Trophoblast cell (in vitro differentiated cells and primary cell): ENCODE measurements around the gene ARMC9.
A peak's percentile ranks its signal among the peaks of the same experiment; 100 is the strongest.

Experiments
- DNase-seq, 2 donors: peaks; one replicate each; pipeline ENCODE4 v3.0.0-alpha.2; 2016
- H2AFZ ChIP-seq: 2 replicates; pipeline ENCODE4 v1.6.1; 2013; ENCODE audit warnings: low read length, moderate library complexity, mild to moderate bottlenecking; ENCODE audit not compliant: insufficient read depth, poor library complexity
- H2AK5ac ChIP-seq: 2 replicates; pipeline ENCODE4 v1.6.1; 2013; ENCODE audit warnings: mild to moderate bottlenecking, low read length
- H2BK120ac ChIP-seq: 2 replicates; pipeline ENCODE4 v1.6.1; 2013; ENCODE audit warnings: low read length, mild to moderate bottlenecking, moderate library complexity; ENCODE audit not compliant: insufficient read depth, poor library complexity
- H2BK12ac ChIP-seq: 2 replicates; pipeline ENCODE4 v1.6.1; 2013; ENCODE audit warnings: mild to moderate bottlenecking, low read length, moderate library complexity
- H2BK5ac ChIP-seq: 2 replicates; pipeline ENCODE4 v1.6.1; 2013; ENCODE audit warnings: low read length, low read depth, moderate library complexity, mild to moderate bottlenecking; ENCODE audit not compliant: poor library complexity
- H3K14ac ChIP-seq: 2 replicates; pipeline ENCODE4 v1.6.1; 2013; ENCODE audit warnings: mild to moderate bottlenecking, low read length
- H3K18ac ChIP-seq: 2 replicates; pipeline ENCODE4 v1.6.1; 2013; ENCODE audit warnings: mild to moderate bottlenecking, low read length
- H3K23ac ChIP-seq: 2 replicates; pipeline ENCODE4 v1.6.1; 2013; ENCODE audit warnings: low read length
- H3K27ac ChIP-seq: 2 replicates; pipeline ENCODE4 v1.5.1; 2013; ENCODE audit warnings: low read depth, mild to moderate bottlenecking, inconsistent platforms, low read length, moderate library complexity
- H3K27me3 ChIP-seq: 2 replicates; pipeline ENCODE4 v1.6.1; 2013; ENCODE audit warnings: inconsistent platforms, mild to moderate bottlenecking, low read length, moderate library complexity; ENCODE audit not compliant: insufficient read depth
- H3K36me3 ChIP-seq, 2 experiments: 1 replicate in 1 of 2; 2 replicates in 1 of 2; pipeline ENCODE4 v1.6.1; 2013; ENCODE audit warnings: low read length in 2 of 2, mild to moderate bottlenecking in 2 of 2, moderate library complexity in 1 of 2; ENCODE audit not compliant: insufficient read depth in 2 of 2, control insufficient read depth in 1 of 2
- H3K4ac ChIP-seq: 2 replicates; pipeline ENCODE4 v1.6.1; 2013; ENCODE audit warnings: low read depth, mild to moderate bottlenecking, low read length, moderate library complexity
- H3K4me1 ChIP-seq, 2 experiments: 1 replicate in 1 of 2; 2 replicates in 1 of 2; pipeline ENCODE4 v1.6.1; 2013; ENCODE audit warnings: low read length in 2 of 2, mild to moderate bottlenecking in 2 of 2, moderate library complexity in 1 of 2; ENCODE audit not compliant: insufficient read depth in 2 of 2, control insufficient read depth in 1 of 2
- H3K4me2 ChIP-seq: 2 replicates; pipeline ENCODE4 v1.6.1; 2013; ENCODE audit warnings: inconsistent platforms, mild to moderate bottlenecking, low read length, moderate library complexity
- H3K4me3 ChIP-seq: 2 replicates; pipeline ENCODE4 v1.5.1; 2013; ENCODE audit warnings: mild to moderate bottlenecking, low read depth, low read length, inconsistent platforms
- H3K79me1 ChIP-seq: one replicate; pipeline ENCODE4 v1.6.1; 2013; ENCODE audit warnings: low read length
- H3K79me2 ChIP-seq: 2 replicates; pipeline ENCODE4 v1.6.1; 2013; ENCODE audit warnings: low read length, mild to moderate bottlenecking; ENCODE audit not compliant: control insufficient read depth, insufficient read depth, poor library complexity
- H3K9ac ChIP-seq: 2 replicates; pipeline ENCODE4 v1.6.1; 2013; ENCODE audit warnings: mild to moderate bottlenecking, low read length
- H3K9me3 ChIP-seq: 2 replicates; pipeline ENCODE4 v1.6.1; 2013; ENCODE audit warnings: low read depth, mild to moderate bottlenecking, control low read depth, inconsistent platforms, low read length; ENCODE audit not compliant: insufficient read depth
- H4K12ac ChIP-seq: 2 replicates; pipeline ENCODE4 v1.6.1; 2013; ENCODE audit warnings: low read depth, mild to moderate bottlenecking, low read length, moderate library complexity
- H4K8ac ChIP-seq: 2 replicates; pipeline ENCODE4 v1.6.1; 2013; ENCODE audit warnings: low read depth, mild to moderate bottlenecking, low read length, moderate library complexity
- H4K91ac ChIP-seq: one replicate; pipeline ENCODE4 v1.6.1; 2013; ENCODE audit warnings: low read depth, mild to moderate bottlenecking, low read length, moderate library complexity
- WGBS: extraction: QIAGEN DNeasy Blood & Tissue Kit; methylation state at CpG from one replicate; pipeline ENCODE4 v1.1.7; 2013; ENCODE audit warnings: missing lambda C conversion rate; ENCODE audit not compliant: insufficient read length, insufficient coverage; ENCODE audit errors: extremely low coverage; 5-methylcytosine and 5-hydroxymethylcytosine counted together

The ARMC9 gene

GRCh38 chr2:231187736-231188505 is 10.5 kb upstream of the ARMC9 start:
- no peak overlapping the region for H4K8ac ChIP-seq
- no peak overlapping the region for H4K12ac ChIP-seq
- no peaks in the 10 kb centered on the region for H3K9me3 ChIP-seq
- no peak overlapping the region for H2BK120ac ChIP-seq
- no peak overlapping the region for H2BK12ac ChIP-seq
- no peak overlapping the region for H3K23ac ChIP-seq
- no peaks in the 10 kb centered on the region for H3K79me2 ChIP-seq
- H3K18ac ChIP-seq: no peak overlapping the region
- no peak overlapping the region for H3K4me2 ChIP-seq
- no peak overlapping the region for H2AFZ ChIP-seq
- H4K91ac ChIP-seq: no peak overlapping the region
- DNase-seq: peak in 1 of 2 donors; percentile 24
- no peak overlapping the region for H3K14ac ChIP-seq
- H3K79me1 ChIP-seq: peaks cover 11% of the 10 kb centered on the region
- WGBS: no CpG with 5 or more reads among the region's 18 CpGs
- H3K27ac ChIP-seq: no peak overlapping the region
- H2BK5ac ChIP-seq: no peak overlapping the region
- no peaks in the 10 kb centered on the region for H3K27me3 ChIP-seq
- H2AK5ac ChIP-seq: no peak overlapping the region
- H3K4me1 ChIP-seq: peaks cover 0 to 5% of the 10 kb centered on the region in 2 experiments
- H3K4ac ChIP-seq: no peak overlapping the region
- no peaks in the 10 kb centered on the region for H3K36me3 ChIP-seq
- no peak overlapping the region for H3K4me3 ChIP-seq
- no peak overlapping the region for H3K9ac ChIP-seq

- H4K12ac ChIP-seq: no peak overlapping the region
Measured at GRCh38 chr2:231188506-231189170, 9.8 kb upstream of the ARMC9 start.

GRCh38 chr2:231189171-231189530 is 9.3 kb upstream of the ARMC9 start:
- no peak overlapping the region for H2BK5ac ChIP-seq
- no peak overlapping the region for H4K91ac ChIP-seq
- no peak overlapping the region for H4K12ac ChIP-seq
- DNase-seq: no peak
- H4K8ac ChIP-seq: no peak overlapping the region
- H2AFZ ChIP-seq: no peak overlapping the region
- no CpG with 5 or more reads among the region's 8 CpGs for WGBS
- H3K23ac ChIP-seq: no peak overlapping the region
- peaks cover 0 to 5% of the 10 kb centered on the region in 2 experiments for H3K4me1 ChIP-seq
- no peak overlapping the region for H2BK12ac ChIP-seq
- H3K14ac ChIP-seq: no peak overlapping the region
- no peak overlapping the region for H3K4me3 ChIP-seq
- H3K18ac ChIP-seq: no peak overlapping the region
- H3K9me3 ChIP-seq: no peaks in the 10 kb centered on the region
- no peak overlapping the region for H3K4ac ChIP-seq
- H3K9ac ChIP-seq: no peak overlapping the region
- H2BK120ac ChIP-seq: no peak overlapping the region
- H3K27ac ChIP-seq: no peak overlapping the region
- H3K4me2 ChIP-seq: no peak overlapping the region
- H3K36me3 ChIP-seq: no peaks in the 10 kb centered on the region
- no peaks in the 10 kb centered on the region for H3K79me2 ChIP-seq
- no peaks in the 10 kb centered on the region for H3K27me3 ChIP-seq
- peak overlapping the region; percentile 54 for H2AK5ac ChIP-seq
- peaks cover 11% of the 10 kb centered on the region for H3K79me1 ChIP-seq

More at GRCh38 chr2:231188506-231189170, 9.8 kb upstream of the ARMC9 start:
- Histone ChIP-seq H3K9me3 (no peaks in the 10 kb centered on the region), H2BK5ac (no peak overlapping the region), H3K36me3 (no peaks in the 10 kb centered on the region), H3K18ac (no peak overlapping the region), H3K4me3 (no peak overlapping the region), H3K27me3 (no peaks in the 10 kb centered on the region), H3K4me2 (no peak overlapping the region), H2AK5ac (no peak overlapping the region), H2BK120ac (no peak overlapping the region), H3K9ac (no peak overlapping the region), H4K91ac (no peak overlapping the region), H3K23ac (no peak overlapping the region), H3K14ac (no peak overlapping the region), H2BK12ac (no peak overlapping the region), H3K79me2 (no peaks in the 10 kb centered on the region), H3K4me1 (peaks cover 0 to 5% of the 10 kb centered on the region in 2 experiments), H3K4ac (no peak overlapping the region), H4K8ac (no peak overlapping the region), H3K27ac (no peak overlapping the region), H2AFZ (no peak overlapping the region), H3K79me1 (peaks cover 11% of the 10 kb centered on the region)
- no CpG with 5 or more reads among the region's 6 CpGs for WGBS
- no peak for DNase-seq

- Histone ChIP-seq H4K8ac (peak overlapping the region; percentile 37), H3K36me3 (no peaks in the 10 kb centered on the region)
- DNase-seq: no peak
Measured at GRCh38 chr2:231189571-231190495, 8.6 kb upstream of the ARMC9 start.

More at GRCh38 chr2:231189571-231190495, 8.6 kb upstream of the ARMC9 start:
- Histone ChIP-seq H3K4me1 (peaks cover 0 to 5% of the 10 kb centered on the region in 2 experiments), H2BK120ac (peak overlapping the region; percentile 61), H2AK5ac (no peak overlapping the region), H3K14ac (peak overlapping the region; percentile 46), H4K12ac (peak overlapping the region; percentile 27), H3K23ac (no peak overlapping the region), H3K4me2 (peak overlapping the region; percentile 25), H3K9ac (no peak overlapping the region), H3K18ac (no peak overlapping the region), H2BK5ac (no peak overlapping the region), H2BK12ac (peak overlapping the region; percentile 66), H2AFZ (peak overlapping the region; percentile 58), H4K91ac (peak overlapping the region; percentile 60), H3K4ac (peak overlapping the region; percentile 29), H3K27ac (no peak overlapping the region), H3K79me1 (peaks cover 11% of the 10 kb centered on the region), H3K9me3 (no peaks in the 10 kb centered on the region), H3K4me3 (no peak overlapping the region), H3K27me3 (no peaks in the 10 kb centered on the region), H3K79me2 (no peaks in the 10 kb centered on the region)
- no CpG with 5 or more reads among the region's 22 CpGs for WGBS
